ENCODE data around the gene FASTK.

GRCh38 chr7:151119902-151120301, 39.3 kb upstream of the FASTK start:
- TF ChIP-seq CTCF (IDR thresholded peaks at IDR 0.05), result no peak
- TF ChIP-seq POLR2A (IDR thresholded peaks at IDR 0.05), result no peak

Measured in testis (tissue), 2 donors.